ENCODE results near the gene TLR8.

The TLR8 gene

DNA sequence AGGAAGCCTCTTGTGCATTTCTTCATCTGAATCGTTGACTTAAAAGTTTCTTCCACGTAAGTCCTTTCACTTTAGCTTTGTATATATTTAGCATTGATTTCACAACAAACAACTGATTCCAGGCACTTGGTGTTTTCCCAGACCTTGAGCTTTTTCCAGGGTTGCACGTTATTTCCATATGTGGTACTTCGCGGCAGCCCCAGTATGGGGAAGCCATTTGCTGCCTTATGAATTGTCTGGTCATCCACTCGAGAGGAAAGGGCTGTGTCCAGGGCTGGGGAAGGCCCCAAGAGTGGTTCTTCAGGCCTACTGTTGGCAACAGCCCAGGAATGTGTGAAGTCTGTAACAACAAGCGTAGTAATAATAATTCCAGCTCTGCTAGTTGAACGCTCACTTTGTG is 2.8 kb upstream of the TLR8 start:
- TF ChIP-seq, protein P1, sequence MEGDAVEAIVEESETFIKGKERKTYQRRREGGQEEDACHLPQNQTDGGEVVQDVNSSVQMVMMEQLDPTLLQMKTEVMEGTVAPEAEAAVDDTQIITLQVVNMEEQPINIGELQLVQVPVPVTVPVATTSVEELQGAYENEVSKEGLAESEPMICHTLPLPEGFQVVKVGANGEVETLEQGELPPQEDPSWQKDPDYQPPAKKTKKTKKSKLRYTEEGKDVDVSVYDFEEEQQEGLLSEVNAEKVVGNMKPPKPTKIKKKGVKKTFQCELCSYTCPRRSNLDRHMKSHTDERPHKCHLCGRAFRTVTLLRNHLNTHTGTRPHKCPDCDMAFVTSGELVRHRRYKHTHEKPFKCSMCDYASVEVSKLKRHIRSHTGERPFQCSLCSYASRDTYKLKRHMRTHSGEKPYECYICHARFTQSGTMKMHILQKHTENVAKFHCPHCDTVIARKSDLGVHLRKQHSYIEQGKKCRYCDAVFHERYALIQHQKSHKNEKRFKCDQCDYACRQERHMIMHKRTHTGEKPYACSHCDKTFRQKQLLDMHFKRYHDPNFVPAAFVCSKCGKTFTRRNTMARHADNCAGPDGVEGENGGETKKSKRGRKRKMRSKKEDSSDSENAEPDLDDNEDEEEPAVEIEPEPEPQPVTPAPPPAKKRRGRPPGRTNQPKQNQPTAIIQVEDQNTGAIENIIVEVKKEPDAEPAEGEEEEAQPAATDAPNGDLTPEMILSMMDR (IDR thresholded peaks at IDR 0.05; ENCODE audit: control insufficient read depth, insufficient read depth, low read depth, low read length, missing control alignments): no peak
- H3K4me3 ChIP-seq (ENCODE audit: control insufficient read depth, low read depth, low read length): no peak overlapping the region
- no peak for DNase-seq (ENCODE audit: low read depth)

DNA sequence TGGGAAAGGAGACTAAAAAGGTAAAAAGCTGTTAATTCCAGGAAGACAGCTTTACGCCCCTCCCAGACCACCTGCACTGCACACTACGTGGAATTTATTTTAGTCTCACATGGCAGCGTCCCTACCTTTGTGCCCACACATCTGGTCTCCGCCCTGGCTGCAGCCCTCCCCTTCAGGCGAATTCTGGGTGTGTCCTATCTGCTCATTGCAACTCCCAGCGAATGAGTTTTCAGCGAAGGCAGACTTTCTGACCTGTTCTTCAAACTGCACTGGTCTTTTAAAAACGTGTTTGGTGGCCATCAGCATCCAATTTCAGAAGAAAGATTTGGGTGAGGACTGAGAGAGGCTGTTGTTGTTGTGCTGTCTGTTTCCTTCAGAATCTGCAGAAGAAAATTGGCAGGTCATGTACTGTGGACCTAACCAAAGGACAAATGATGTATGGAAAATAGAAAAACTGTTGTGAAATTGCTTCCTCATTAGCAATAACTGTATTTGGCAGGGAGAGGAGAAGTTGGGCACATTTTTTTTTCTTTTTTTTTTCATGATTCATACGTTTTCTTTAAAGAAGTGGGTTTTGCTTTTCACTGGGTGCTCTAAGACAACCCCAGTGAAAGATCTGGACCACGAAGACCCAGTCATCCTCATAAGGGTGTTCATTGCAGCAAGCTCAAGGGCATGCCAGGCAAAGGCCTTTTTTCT is 4.2 kb downstream of the TLR8 start:
- no peak for DNase-seq (ENCODE audit: low read depth)
- H3K4me3 ChIP-seq (ENCODE audit: control insufficient read depth, low read depth, low read length): no peak overlapping the region
- TF ChIP-seq, protein P1 (IDR thresholded peaks at IDR 0.05; ENCODE audit: control insufficient read depth, insufficient read depth, low read depth, low read length, missing control alignments): no peak

DNA sequence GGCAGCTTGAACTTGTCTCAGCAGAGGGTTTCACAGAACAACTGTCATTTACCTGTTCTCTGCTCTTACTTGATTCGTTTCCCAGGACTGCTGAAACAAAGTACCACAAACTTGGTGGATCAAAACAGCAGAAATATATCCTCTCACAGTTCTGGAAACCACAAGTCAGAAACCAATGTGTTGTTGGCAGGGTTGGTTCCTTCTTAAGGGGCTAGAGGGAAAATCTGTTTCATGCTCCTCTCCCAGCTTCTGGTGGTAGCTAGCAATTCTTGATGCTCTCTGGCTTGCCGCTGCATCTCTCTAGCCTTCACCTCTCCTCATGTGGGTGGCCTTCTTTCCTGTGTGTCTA is 4.7 kb downstream of the TLR8 start:
- TF ChIP-seq, protein P1 (IDR thresholded peaks at IDR 0.05; ENCODE audit: control insufficient read depth, insufficient read depth, low read depth, low read length, missing control alignments): no peak
- no peak for DNase-seq (ENCODE audit: low read depth)
- H3K4me3 ChIP-seq (ENCODE audit: control insufficient read depth, low read depth, low read length): no peak overlapping the region

DNA sequence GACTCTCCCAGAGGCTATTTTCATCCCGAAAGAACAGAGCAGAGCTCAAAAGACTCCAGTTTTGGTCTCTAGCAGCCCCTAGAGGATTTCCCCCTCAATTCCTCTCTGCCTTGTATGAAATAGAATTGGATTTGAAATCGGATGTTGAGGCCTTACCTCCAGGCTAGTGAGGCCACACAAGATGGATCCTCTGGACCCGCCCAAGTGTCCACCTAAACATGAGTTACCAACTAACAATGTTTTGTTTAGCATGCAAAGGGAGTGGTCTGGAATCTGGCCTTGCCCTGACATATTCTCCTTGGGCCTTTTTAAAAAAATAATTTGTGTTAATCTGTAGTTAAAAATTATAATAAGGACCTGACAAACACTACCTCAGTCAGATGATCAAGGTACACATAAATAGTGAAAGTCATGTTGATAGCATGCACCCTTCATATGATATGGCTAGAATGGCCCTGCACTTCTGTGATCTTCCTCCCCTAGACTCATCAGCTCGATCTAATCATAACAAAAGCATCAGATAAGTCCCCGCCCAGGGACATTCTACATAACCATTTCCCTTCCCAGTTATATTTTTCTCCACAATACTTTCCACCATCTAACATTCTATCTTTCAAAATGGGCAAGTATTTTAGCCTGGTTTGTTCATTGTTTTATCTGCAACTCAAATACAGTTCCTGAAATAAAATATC is 6.5 kb downstream of the TLR8 start:
- H3K4me3 ChIP-seq (ENCODE audit: control insufficient read depth, low read depth, low read length): no peak overlapping the region
- no peak for DNase-seq (ENCODE audit: low read depth)
- TF ChIP-seq, protein P1 (IDR thresholded peaks at IDR 0.05; ENCODE audit: control insufficient read depth, insufficient read depth, low read depth, low read length, missing control alignments): no peak

DNA sequence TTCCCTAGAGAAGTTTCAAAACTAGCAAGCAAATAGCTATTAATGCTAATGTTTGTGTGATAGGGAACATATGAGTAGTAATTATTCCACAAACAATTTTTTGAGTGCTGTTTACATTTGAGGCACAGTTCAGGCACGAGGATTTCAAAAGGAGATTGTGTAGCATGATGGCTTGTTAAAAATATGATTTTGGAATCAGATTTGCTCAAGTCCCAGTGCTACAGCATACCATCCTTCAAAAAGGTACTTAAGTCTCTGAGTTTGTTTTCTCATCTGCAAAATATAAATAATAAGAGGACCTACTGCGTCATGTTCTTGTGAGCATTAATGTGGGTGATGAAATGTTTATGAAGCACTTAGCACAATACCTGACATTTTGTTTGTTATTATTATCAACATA is 11.3 kb downstream of the TLR8 start:
- no peak overlapping the region for H3K4me3 ChIP-seq (ENCODE audit: control insufficient read depth, low read depth, low read length)
- DNase-seq (ENCODE audit: low read depth): no peak
- TF ChIP-seq, protein P1 (IDR thresholded peaks at IDR 0.05; ENCODE audit: control insufficient read depth, insufficient read depth, low read depth, low read length, missing control alignments): no peak

DNA sequence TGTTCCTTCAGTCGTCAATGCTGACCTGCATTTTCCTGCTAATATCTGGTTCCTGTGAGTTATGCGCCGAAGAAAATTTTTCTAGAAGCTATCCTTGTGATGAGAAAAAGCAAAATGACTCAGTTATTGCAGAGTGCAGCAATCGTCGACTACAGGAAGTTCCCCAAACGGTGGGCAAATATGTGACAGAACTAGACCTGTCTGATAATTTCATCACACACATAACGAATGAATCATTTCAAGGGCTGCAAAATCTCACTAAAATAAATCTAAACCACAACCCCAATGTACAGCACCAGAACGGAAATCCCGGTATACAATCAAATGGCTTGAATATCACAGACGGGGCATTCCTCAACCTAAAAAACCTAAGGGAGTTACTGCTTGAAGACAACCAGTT is 12.6 kb downstream of the TLR8 start:
- TF ChIP-seq, protein P1 (IDR thresholded peaks at IDR 0.05; ENCODE audit: control insufficient read depth, insufficient read depth, low read depth, low read length, missing control alignments): no peak
- no peak overlapping the region for H3K4me3 ChIP-seq (ENCODE audit: control insufficient read depth, low read depth, low read length)
- DNase-seq (ENCODE audit: low read depth): no peak

Measured in AG09309 (cell line).